HG02943 (cell line): ENCODE results near the gene CBR3.

ENCODE experiments used
- ATAC-seq: cut with Tn5 transposase; IDR thresholded peaks from one replicate; pipeline ENCODE4 v1.9.1; 2021; ENCODE audit warnings: mild to moderate bottlenecking, low read depth, moderate library complexity; ENCODE audit not compliant: unreplicated experiment

The CBR3 gene

DNA sequence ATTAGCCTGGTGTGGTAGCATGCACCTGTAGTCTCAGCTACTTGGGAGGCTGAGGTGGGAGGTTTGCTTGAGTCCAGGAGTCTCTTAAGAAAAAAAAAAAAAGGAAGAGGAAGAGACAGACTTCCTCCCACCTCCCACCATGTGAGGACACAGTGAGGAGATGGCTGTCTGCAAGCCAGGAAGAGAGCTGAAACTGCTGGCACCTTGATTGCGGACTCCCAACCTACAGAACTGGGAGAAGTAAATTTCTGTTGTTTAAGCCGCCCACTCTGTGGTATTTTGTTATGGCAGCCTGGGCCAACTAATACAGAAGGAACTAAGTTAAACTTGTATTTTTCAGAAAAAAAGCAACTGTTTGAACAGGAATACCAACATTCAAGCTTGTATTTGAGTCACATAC is 43.5 kb downstream of the CBR3 start:
- no peak for ATAC-seq

DNA sequence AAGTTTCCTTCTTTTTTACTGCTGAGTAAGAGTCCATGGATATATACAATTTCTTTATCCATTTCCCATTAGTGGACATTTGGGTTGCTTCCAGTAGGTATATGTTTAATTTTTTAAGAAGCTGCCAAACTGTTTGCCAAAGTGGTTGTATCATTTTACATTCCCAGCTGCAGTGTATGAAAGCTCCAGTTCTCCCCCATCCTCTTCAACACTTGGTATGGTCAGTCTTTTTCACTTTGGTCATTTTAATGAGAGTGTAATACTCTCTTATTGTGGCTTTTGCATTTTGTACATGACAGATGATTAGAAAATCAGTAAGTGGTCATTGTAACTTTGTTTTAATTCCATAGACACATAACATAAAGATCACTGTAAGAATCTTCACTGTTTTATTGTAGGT is 44.3 kb downstream of the CBR3 start:
- no peak for ATAC-seq

DNA sequence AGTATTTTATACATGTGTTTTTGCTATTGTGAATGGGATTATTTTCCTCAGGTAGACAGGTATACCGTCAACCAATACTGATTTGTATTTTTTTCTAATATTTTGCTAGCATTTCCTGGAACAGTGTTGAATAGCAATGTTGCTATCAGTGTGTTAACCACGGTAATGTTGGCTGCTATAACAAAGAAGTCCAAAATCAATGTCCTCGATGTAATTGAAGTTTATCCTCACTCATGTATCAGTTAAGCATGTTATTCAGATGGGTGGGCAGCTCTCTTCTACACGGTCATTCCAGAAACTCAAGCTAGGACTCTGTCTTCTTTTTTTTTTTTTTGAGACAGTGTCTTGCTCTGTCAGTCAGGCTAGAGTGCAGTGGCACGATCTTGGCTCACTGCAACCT is 46.1 kb downstream of the CBR3 start:
- no peak for ATAC-seq

DNA sequence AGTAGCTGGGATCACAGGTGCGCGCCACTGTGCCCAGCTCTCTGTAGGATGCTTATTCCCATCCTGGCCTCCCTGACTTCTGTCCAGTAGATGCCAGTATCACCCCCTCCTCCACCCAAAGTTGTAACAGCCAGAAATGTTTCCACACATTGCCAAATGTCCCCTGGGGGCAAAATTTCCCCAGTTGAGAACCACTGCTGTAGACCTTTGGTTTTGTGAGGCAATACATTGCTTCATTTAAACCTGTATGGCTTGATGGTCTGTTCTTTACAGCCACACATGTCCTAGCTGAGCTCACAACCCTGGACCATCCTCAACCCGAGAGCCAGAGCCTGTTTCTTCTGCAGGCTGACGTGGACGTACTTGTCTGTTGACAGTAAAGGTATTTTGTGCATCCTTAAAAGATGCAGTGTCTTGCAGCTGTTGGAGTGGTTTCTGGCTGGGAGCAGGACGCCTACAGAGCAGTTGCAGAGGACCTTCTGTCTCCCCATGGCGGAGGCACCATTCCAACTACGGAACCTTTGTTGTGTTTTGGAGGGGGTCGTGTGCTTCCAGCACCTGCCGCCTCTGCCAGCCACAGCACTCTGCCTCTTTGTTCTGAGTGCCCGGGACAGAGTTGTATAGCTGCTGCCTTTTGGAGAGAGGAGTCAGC is 48.4 kb downstream of the CBR3 start:
- ATAC-seq: no peak

DNA sequence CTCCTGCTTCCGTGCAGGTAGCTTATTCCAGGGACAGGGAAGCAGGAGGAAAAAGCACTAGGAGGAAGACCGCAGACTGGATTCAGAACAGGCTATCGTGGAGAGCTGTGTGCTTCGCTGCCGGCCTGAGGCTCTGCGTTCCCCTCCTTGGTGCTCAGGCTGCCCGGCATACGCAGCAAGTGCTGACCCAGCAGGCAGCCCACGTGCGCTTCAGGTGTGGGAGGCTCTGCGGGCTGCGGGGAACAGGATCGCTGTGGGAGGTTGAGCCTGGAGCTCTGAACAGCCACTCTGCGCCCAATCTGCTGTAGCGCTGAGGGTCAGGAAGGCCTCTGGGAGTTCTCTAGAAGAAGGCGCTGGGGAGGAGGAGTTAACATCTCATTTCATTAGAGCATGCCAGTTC is 49.7 kb downstream of the CBR3 start:
- ATAC-seq: no peak

DNA sequence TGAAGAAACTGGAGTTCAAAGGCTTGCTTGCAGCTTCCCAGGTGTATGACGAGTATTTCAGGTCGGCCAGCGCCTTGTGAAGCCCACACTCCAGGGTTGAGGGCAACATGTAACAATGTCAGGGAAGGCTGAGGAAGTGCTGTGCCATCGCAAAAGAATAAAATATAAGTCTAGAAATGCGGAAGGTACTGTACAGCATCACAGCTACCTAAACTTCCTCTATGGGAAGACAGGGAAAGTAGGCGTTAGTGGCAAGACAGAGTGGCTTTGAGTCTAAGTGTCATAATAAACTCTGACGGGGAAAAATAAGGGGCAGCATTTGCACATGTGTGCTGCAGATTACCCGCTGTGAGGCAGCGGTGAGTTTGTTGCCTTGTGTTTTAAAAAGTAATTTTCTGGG is 50.6 kb downstream of the CBR3 start:
- ATAC-seq: no peak

DNA sequence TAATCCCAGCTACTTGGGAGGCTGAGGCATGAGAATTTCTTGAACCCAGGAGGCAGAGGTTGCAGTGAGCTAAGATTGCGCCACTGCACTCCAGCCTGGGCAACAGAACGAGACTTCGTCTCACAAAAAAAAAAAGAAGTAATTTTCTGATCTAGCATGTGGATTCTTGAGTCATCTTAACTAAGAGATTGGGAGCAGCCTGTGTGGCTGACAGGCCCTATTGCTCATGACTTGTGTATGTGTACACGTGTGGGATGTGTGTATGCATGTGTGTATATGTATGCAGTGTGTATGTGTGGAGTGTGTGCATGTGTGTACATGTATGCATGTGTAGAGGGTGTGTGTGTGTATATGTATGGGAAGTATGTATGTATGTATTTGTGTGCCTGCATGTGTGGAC is 51.2 kb downstream of the CBR3 start:
- no peak for ATAC-seq

DNA sequence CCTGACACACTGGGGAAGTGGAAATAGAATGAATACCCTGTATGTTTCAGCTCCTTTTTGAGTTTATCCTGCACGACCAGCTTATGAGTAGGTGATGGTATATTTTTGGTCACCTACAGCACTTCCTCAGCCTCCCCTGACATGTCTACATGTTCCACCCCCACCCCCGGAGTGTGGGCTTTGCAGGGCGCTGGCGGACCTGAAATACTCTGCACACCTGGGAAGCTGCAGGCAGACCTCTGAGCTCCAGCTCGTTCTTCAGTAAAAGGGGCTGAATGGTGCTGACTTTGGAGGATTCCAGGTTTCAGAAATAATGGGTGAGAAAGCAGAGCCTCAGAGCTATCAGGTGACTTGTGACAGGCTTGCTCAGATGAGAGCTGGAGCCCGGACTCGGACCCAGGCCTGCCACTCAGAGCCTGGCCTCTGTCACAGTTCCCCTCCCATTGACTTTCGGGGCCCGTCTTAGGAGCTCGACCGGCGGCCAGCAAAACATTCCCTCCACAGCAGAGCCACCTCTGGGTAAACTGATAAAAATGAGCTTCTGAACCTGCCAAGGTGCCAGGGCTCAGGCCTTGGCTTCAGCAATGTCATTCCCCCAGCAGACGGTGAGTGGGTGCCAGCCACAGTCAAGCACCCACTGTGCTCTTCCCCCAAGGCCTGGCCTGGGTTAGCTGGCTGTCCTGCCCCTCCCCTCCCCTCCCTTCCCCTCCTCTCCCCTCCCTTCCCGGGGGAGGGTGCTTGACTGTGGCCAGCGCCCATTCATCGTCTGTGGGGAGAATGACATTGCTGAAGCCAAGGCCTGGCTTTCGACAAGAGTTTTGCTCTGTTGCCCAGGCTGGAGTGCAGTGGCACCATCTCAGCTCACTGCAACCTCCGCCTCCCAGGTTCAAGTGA is 51.9 kb downstream of the CBR3 start:
- no peak for ATAC-seq

DNA sequence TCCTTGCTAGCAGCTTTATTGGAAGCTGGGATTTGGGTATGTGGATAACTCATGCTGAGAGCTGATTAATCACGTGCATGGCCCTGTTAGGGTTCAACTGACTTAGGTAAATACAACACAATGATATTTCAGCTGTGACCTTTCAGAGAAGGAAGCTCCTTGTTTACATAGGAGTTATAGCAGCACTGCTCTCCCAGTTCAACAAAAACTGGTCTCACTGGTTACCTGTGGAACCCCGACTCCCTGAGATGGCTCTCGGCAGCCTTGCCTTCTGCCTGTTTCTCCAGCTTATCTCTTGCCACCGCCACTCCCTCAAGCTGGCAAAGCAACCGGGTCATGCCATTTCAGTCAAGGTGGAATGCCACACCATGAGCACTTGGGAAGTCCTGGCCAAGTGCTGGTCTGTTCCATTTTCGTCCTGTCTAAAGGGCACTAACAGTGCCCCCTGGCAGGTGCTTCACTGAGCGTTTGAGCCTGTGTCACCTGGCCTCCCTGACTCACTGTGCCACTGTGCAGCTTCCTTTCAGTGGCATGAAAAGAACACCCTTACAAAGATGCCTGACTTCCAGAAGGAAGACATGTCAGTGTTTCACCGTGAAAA is 53.3 kb downstream of the CBR3 start:
- ATAC-seq: no peak

DNA sequence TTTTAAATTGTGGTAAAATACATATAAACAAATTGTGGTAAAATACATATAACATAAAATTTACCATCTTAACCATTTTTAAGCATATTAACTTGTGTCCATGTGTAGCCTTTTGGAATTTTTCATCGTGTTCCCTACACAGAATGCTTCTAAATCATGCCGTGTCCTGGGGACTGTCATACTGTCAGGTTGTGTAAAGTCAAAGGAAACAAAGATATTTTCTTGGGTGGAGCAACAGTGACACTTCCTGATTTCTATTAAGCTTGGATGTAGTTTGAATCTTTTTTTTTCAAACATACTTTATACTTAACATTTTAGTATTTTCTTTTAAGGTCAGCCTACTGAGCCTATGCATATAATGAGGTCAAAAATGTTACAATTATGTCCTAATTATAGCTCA is 54.1 kb downstream of the CBR3 start:
- ATAC-seq: no peak

DNA sequence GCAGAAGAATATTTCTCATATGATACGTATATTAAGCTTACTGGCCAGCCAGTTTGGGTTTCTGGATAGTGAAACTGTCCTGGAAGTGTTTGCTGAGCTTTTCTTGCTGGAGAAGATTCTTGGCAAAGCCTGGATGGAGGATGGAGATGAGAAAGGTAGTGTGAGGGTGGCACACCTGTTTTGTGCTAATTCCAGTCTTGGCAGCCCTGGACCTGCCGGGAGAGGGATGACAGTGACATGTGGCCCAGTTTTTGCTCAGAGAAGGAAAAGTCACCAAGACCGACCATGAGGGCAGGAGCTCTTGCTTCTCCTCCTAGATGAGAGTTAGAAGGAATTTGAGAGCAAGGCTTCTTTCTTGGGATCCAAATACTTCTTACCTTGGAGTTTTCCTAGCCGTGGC is 55.9 kb downstream of the CBR3 start:
- ATAC-seq: no peak

DNA sequence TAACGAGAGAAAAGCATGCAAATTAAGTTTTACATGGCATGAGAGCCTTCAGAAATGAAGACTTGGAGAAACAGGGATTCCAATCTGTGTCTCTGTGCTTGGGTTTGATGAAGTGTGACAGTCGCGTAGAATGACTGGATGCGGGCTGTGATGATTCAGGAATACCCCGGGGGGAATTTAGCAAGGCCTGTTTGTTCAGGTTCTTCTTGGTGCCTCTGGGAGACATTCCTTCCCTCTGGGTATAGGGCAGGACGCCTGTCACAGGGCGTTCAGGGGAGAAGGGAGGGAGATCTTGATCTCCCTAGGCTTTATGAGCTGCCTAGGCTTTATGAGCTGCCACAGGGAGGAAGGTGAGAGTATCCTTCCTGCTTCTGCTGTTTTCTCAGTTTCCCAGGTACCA is 58.3 kb downstream of the CBR3 start:
- ATAC-seq: no peak

DNA sequence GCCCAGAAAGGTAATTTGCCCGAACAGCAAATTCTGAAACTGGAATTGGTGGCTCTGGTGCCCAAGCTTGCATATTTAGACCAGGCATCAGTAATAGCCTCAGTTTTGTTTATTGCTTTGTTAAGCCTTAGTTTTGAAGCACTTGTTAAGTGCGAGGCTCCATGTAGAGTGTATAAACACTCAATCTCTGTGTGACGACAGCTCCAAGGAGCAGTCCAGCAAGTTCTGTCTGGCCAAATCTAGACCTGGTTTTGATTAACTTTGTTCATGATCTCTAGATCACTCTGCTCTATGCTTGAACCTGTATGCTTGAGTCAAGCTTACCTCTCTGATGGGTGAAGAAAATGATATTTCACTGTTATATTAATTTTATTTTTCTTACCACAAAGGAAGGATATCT is 59.1 kb downstream of the CBR3 start:
- ATAC-seq: no peak

DNA sequence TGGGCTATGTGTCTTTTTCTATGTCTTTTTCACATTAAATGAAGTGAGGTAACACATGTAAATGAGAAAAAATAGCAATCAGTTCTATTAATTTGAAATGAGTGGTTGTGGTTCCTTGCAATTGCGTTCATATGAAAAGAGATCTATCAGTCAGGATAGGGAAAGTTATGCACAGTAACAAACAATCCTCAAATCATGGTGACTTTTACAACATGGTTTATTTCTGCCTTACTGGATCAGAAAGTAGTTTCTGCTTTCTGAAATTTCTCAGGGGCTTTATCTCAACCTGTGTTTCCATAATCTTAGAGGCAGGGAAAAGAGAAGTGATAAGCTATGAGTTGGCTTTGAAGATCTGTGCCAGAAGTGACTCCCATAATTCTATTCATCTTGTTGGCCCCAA is 60.7 kb downstream of the CBR3 start:
- ATAC-seq: no peak
